HFFc6 (cell line): Measurements from ENCODE around the gene KIF17. TPM values are rescaled to one million over a fixed set of nuclear protein-coding genes. Genes with fewer than 3 reads are reported as not detected.

Source experiments
- DNase-seq: peaks from one replicate; pipeline ENCODE4 v3.0.0-alpha.2; 2018
- H3K27ac Mint-ChIP-seq: 2 replicates; pipeline ENCODE4 v1.8.0; 2020; ENCODE audit warnings: mild to moderate bottlenecking, mixed read lengths
- H3K27me3 Mint-ChIP-seq: 2 replicates; pipeline ENCODE4 v1.8.0; 2021; ENCODE audit warnings: mild to moderate bottlenecking, moderate library complexity, mixed read lengths; ENCODE audit not compliant: insufficient read depth
- H3K36me3 Mint-ChIP-seq: 2 replicates; pipeline ENCODE4 v1.8.0; 2021; ENCODE audit warnings: low read depth, mixed read lengths
- H3K4me1 Mint-ChIP-seq: 2 replicates; pipeline ENCODE4 v1.8.0; 2020; ENCODE audit warnings: low read depth, mixed read lengths
- H3K4me3 Mint-ChIP-seq: 2 replicates; pipeline ENCODE4 v1.8.0; 2020; ENCODE audit warnings: mild to moderate bottlenecking, moderate library complexity, mixed read lengths
- H3K9me3 Mint-ChIP-seq: 2 replicates; pipeline ENCODE4 v1.8.0; 2020; ENCODE audit warnings: mild to moderate bottlenecking, mixed read lengths
- total RNA-seq, 6 experiments: library from RNA; stranded (reverse); fragmentation: NEBNext Ultra II Directional; extraction: Animal tissue kit (Norgen Biotek cat#: 25700); gene quantifications; 2 replicates in 1 of 6; 3 replicates in 5 of 6; pipeline ENCODE4 v1.2.3, GENCODE V29; 2021
- TF ChIP-seq, protein P1 (sequence below): fragments of 200-600 bp; sonication (generic); IDR thresholded peaks from 2 replicates; pipeline ENCODE4 v1.5.0; 2021; ENCODE audit warnings: antibody characterized with exemption, mild to moderate bottlenecking

The KIF17 gene
- total RNA-seq, 6 experiments from 2014 or later: 5.8 to 8.1 (median 7.4) TPM

DNA sequence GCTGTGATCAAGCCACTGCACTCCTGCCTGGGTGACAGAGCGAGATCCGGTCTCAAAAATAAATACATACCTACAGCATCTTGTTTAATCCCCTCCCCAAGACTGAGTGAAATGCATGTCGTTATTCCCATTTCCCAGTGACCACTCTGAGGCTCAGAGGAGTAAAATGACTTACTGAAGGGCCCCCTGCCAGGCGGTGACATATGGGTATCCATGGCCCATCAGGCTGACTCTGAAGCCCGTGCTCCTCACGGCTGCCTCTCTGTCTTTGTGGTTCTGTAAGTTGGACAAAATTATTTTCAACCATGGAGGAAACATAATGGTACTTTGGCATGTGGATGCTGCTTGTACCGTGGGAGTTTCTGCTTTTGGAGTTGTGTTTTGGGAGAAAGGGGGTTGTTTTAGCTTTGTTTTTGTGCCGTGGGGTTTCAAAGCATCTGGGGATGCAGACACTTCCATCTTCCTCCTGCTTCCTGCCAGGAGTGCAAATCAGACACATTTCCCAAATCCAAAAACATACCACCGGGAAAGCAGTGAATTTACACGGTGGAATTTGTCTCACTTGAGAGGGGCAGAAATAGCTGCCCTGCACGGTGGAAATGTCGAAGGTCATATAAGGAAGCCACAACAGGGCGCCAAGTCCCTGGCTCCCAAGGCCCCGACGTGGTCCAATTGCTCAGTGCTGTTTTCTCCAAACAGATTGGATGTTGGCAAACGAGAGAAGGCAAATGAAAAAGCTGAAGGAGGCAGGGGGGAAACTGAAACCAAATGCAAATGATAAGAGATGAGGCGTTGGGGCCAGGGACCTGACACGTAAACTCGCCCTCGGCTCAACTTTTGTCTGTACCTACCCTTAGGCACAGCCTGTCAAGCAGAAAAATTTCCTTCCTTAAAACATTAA, 101.6 kb downstream of the KIF17 start:
- no peak for DNase-seq
- Mint-ChIP-seq H3K27ac (peak overlapping the region; percentile 47; the same call in 1 of the 2 replicates), H3K4me1 (peaks cover 61% of the 10 kb centered on the region), H3K9me3 (no peaks in the 10 kb centered on the region), H3K36me3 (peaks cover 13% of the 10 kb centered on the region), H3K4me3 (peak overlapping the region; percentile 71; the same call in 1 of the 2 replicates), H3K27me3 (peaks cover 3% of the 10 kb centered on the region; the same call in 1 of the 2 replicates)
- TF ChIP-seq, protein P1, sequence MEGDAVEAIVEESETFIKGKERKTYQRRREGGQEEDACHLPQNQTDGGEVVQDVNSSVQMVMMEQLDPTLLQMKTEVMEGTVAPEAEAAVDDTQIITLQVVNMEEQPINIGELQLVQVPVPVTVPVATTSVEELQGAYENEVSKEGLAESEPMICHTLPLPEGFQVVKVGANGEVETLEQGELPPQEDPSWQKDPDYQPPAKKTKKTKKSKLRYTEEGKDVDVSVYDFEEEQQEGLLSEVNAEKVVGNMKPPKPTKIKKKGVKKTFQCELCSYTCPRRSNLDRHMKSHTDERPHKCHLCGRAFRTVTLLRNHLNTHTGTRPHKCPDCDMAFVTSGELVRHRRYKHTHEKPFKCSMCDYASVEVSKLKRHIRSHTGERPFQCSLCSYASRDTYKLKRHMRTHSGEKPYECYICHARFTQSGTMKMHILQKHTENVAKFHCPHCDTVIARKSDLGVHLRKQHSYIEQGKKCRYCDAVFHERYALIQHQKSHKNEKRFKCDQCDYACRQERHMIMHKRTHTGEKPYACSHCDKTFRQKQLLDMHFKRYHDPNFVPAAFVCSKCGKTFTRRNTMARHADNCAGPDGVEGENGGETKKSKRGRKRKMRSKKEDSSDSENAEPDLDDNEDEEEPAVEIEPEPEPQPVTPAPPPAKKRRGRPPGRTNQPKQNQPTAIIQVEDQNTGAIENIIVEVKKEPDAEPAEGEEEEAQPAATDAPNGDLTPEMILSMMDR: no peak

DNA sequence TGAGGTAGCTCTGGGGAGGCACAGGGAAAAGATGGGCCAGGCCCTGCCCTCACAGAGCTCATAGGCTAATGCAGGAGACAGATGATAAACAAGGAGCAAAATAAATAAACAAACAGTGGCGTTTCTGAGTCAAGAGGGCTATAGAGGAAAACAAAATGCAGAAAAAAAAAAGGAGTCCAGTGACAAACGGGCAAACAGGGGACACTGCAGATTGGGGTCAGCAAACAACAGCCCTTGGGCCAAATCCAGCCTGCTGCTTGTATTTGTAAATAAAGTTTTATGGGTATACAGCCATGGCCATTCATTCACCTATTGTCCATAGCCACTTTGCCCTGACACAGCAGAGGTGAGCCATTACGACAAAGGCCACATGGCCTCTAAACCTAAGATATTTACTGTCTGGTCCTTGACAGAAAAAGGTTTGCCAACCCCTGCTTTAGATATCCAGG, 103.7 kb downstream of the KIF17 start:
- peak overlapping the region; percentile 20; the same call in 1 of the 2 replicates for H3K4me3 Mint-ChIP-seq
- H3K36me3 Mint-ChIP-seq: peaks cover 13% of the 10 kb centered on the region
- no peak for DNase-seq
- peaks cover 61% of the 10 kb centered on the region for H3K4me1 Mint-ChIP-seq
- H3K27me3 Mint-ChIP-seq: peaks cover 3% of the 10 kb centered on the region; the same call in 1 of the 2 replicates
- TF ChIP-seq, protein P1: no peak
- H3K27ac Mint-ChIP-seq: peak overlapping the region; percentile 99
- no peaks in the 10 kb centered on the region for H3K9me3 Mint-ChIP-seq

Other genes starting within 250 kb of the KIF17 start
- 10 to 100 TPM; 40.3 to 57.8 (median 42.6) TPM for gene CAMK2N1, start 231.8 kb downstream of the KIF17 start, total RNA-seq
- gene MUL1, start 209.9 kb downstream of the KIF17 start, total RNA-seq: 10 to 100 TPM; 26.9 to 36.4 (median 27.8) TPM
- gene FAM43B, start 165.4 kb downstream of the KIF17 start, total RNA-seq: under 1 TPM in 1 of 6 experiments, not detected in 5; 0.07 TPM
- 10 to 100 TPM in 4 of 6 experiments, 1 to 10 TPM in 2; 6.7 to 15.4 (median 13.3) TPM for gene CDA, start 128.9 kb downstream of the KIF17 start, total RNA-seq
- gene PINK1, start 84.5 kb downstream of the KIF17 start, total RNA-seq: 100 to 1,000 TPM in 3 of 6 experiments, 10 to 100 TPM in 3; 89.9 to 134 (median 99.1) TPM
- 100 to 1,000 TPM; 266 to 291 (median 281) TPM for gene DDOST, start 56.6 kb downstream of the KIF17 start, total RNA-seq
- 10 to 100 TPM; 12.0 to 15.9 (median 13.2) TPM for gene SH2D5, start 14.7 kb upstream of the KIF17 start, total RNA-seq
- 100 to 1,000 TPM; 171 to 207 (median 200) TPM for gene HP1BP3, start 69.3 kb upstream of the KIF17 start, total RNA-seq